ENCODE data around the gene NBAS. TPM values are rescaled to one million over a fixed set of nuclear protein-coding genes. Genes with fewer than 3 reads are reported as not detected.

The NBAS gene
- polyA plus RNA-seq, 2 of the 4 experiments (the other 2 are of a cell fraction), result 16.7 to 34.9 TPM

DNA sequence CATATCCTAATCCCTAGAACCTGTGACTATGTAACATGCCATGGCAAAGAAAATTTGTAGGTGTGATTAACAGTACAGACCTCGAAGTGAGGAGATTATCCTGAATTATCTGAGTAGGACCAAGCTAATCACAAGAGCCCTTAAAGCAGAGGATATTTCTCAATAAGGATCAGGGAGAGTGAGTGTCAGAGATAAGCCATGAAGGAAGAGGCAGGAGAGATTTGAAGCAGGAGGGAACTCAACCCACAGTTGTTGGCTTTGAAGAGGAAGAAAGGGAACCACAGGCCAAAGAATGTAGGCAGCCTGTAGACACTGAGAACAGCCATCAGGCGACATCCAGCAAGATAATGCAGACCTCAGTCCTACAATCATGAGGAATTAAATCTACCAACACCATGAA, 229.3 kb downstream of the NBAS start:
- Histone ChIP-seq H3K4me1 (no peaks in the 10 kb centered on the region), H3K4me3 (no peak overlapping the region), H3K9me3 (no peaks in the 10 kb centered on the region), H3K27ac (no peak overlapping the region), H3K4me2 (no peak overlapping the region)
- ChIA-PET POLR2A (no interaction called here), CTCF (interaction anchor here (1.3 kb wide), 1 partner anchor 15 kb away, joined by 5 read pairs; no protein-coding TSS in a partner anchor)
- no peak for ATAC-seq
- FAIRE-seq, result no peak
- DNase-seq (ENCODE audit: low read depth in 1 of 2, low spot score in 1 of 2), result no peak
- 91% methylated on average over 2 of the region's 2 CpGs for WGBS (ENCODE audit: missing lambda C conversion rate)
- TF ChIP-seq EHF (CRISPR knock-in tag; IDR thresholded peaks at IDR 0.05) (no peak), POLR2A (IDR thresholded peaks at IDR 0.05; ENCODE audit: low read length) (no peak), NPAS2 (CRISPR knock-in tag; IDR thresholded peaks at IDR 0.05; ENCODE audit: borderline replicate concordance) (no peak), CBX8 (IDR thresholded peaks at IDR 0.05) (no peak), POLR2AphosphoS2 (conservative IDR thresholded peaks at IDR 0.05; ENCODE audit: low read length) (no peak), HDAC2 (IDR thresholded peaks at IDR 0.05) (no peak), FOSB (CRISPR knock-in tag; IDR thresholded peaks at IDR 0.05) (no peak), REST (IDR thresholded peaks at IDR 0.05) (no peak), TP53 (CRISPR knock-in tag; IDR thresholded peaks at IDR 0.05) (no peak), RAD21 (conservative IDR thresholded peaks at IDR 0.05 in 1 of 2, IDR thresholded peaks at IDR 0.05 in 1 of 2) (no peak), RCOR1 (IDR thresholded peaks at IDR 0.05; ENCODE audit: low read depth, low read length) (no peak), NFE2L2 (conservative IDR thresholded peaks at IDR 0.05; ENCODE audit: low read length) (no peak)
- TF ChIP-seq, protein P1, sequence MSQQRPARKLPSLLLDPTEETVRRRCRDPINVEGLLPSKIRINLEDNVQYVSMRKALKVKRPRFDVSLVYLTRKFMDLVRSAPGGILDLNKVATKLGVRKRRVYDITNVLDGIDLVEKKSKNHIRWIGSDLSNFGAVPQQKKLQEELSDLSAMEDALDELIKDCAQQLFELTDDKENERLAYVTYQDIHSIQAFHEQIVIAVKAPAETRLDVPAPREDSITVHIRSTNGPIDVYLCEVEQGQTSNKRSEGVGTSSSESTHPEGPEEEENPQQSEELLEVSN (IDR thresholded peaks at IDR 0.05; ENCODE audit: borderline replicate concordance, low read depth), result no peak

DNA sequence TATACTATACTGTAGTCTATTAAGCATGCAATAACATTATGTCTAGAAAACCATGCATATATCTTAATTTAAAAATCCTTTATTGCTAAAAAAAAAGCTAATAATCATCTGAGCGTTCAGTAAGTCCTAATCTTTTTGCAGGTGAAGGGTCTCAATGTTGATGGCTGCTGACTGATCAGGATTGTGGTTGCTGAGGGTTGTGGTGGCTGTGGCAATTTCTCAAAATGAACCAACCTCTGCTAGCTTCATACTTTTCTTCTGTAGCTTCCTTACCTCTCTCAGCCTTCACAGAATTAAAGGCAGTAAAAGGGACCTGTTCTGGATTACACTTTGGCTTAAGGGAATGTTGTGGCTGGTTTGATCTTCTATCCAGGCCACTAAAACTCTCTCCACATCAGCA, 235.8 kb downstream of the NBAS start:
- TF ChIP-seq, protein P1 (IDR thresholded peaks at IDR 0.05; ENCODE audit: borderline replicate concordance, low read depth), result no peak
- TF ChIP-seq EHF (CRISPR knock-in tag; IDR thresholded peaks at IDR 0.05) (no peak), NR3C1 (IDR thresholded peaks at IDR 0.05) (no peak), ESRRA (IDR thresholded peaks at IDR 0.05; ENCODE audit: borderline replicate concordance, low read length) (no peak), GATA3 (IDR thresholded peaks at IDR 0.05; ENCODE audit: borderline replicate concordance) (no peak), RNF2 (IDR thresholded peaks at IDR 0.05; ENCODE audit: borderline replicate concordance, low read depth) (no peak), SMC3 (IDR thresholded peaks at IDR 0.05) (no peak), BHLHE40 (IDR thresholded peaks at IDR 0.05; ENCODE audit: low read depth, low read length) (no peak), FOXS1 (CRISPR knock-in tag; IDR thresholded peaks at IDR 0.05) (no peak), PBX3 (IDR thresholded peaks at IDR 0.05) (no peak), HOXA7 (CRISPR knock-in tag; IDR thresholded peaks at IDR 0.05) (no peak), JUN (IDR thresholded peaks at IDR 0.05) (no peak), CBX2 (IDR thresholded peaks at IDR 0.05; ENCODE audit: borderline replicate concordance, low read depth) (no peak), TFCP2L1 (CRISPR knock-in tag; IDR thresholded peaks at IDR 0.05) (no peak), RAD21 (conservative IDR thresholded peaks at IDR 0.05 in 1 of 2, IDR thresholded peaks at IDR 0.05 in 1 of 2) (no peak), PHF8 (IDR thresholded peaks at IDR 0.05; ENCODE audit: borderline replicate concordance, low read depth) (no peak), ZFP36 (IDR thresholded peaks at IDR 0.05; ENCODE audit: borderline replicate concordance, partially characterized antibody) (no peak), SREBF2 (IDR thresholded peaks at IDR 0.05) (no peak)
- TF ChIP-seq, protein P2, sequence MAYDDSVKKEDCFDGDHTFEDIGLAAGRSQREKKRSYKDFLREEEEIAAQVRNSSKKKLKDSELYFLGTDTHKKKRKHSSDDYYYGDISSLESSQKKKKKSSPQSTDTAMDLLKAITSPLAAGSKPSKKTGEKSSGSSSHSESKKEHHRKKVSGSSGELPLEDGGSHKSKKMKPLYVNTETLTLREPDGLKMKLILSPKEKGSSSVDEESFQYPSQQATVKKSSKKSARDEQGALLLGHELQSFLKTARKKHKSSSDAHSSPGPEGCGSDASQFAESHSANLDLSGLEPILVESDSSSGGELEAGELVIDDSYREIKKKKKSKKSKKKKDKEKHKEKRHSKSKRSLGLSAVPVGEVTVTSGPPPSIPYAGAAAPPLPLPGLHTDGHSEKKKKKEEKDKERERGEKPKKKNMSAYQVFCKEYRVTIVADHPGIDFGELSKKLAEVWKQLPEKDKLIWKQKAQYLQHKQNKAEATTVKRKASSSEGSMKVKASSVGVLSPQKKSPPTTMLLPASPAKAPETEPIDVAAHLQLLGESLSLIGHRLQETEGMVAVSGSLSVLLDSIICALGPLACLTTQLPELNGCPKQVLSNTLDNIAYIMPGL (CRISPR knock-in tag; IDR thresholded peaks at IDR 0.05; ENCODE audit: borderline replicate concordance), result no peak
- POLR2A ChIA-PET, result no interaction called here
- Histone ChIP-seq H3K9me3 (no peaks in the 10 kb centered on the region), H3K4me3 (no peak overlapping the region), H3K27ac (no peak overlapping the region), H3K4me1 (no peaks in the 10 kb centered on the region), H3K4me2 (no peak overlapping the region)
- CTCF ChIA-PET, result interaction anchor here (0.7 kb wide), 1 partner anchor 1279 kb away, joined by 3 read pairs; no protein-coding TSS in a partner anchor
- ATAC-seq (no peak), FAIRE-seq (no peak), DNase-seq (ENCODE audit: low read depth in 1 of 2, low spot score in 1 of 2) (no peak)
- WGBS (ENCODE audit: missing lambda C conversion rate), result 90% methylated on average over 1 of the region's 1 CpG

Data from A549 (cell line).